Heart left ventricle (tissue), 13 donors: ENCODE data around the gene MITF.

Source experiments
- CTCF ChIP-seq, 12 donors: fragments of 200-600 bp; sonication (generic) in 4 of 12; IDR thresholded peaks; one replicate each; pipeline versions ENCODE4 v1.5.0 to v1.8.0; 2018 to 2022; ENCODE audit warnings: antibody characterized with exemption in 12 of 12, mild to moderate bottlenecking in 5 of 12
- POLR2A ChIP-seq, 2 donors: fragments of 450-650 bp; IDR thresholded peaks; one replicate each; pipeline ENCODE4 v1.6.1; 2017; ENCODE audit warnings: antibody characterized with exemption in 2 of 2, mild to moderate bottlenecking in 2 of 2, moderate library complexity in 2 of 2
- donor health status: ischemic (EF 13 %, LVEDD 7.1; RV severe dilation, severe dysfunction).
- donor health status: DM: no; HTN: yes; CAD: no.
- donor health status: DM: no; HTN: no; CAD: no.
- donor health status: ischemic (EF 25% LVEDD 6.9; RV normal size, moderate dysfunction).
- donor health status: ischemic (EF 25% LVEDD 5.7; RV mildly dilated, moderate dysfunction).
- donor health status: ischemic (EF 35%, LVEDD 5.7; RV mildly dilated, moderate dysfunction).
- donor health status: nonischemic (EF 11% LVEDD 7.7; RV severe dilation, severe dysfunction).
- donor health status: DM: yes; HTN: yes; CAD: no.
- donor health status: PGD.
- donor health status: ischemic (EF 29% LVEDD 5.4; RV normal size, mild dysfunction).
- donor health status: nonischemic (EF 23%, LVEDD 6.1; RV moderate dilation, normal function).

- TF ChIP-seq CTCF (IDR thresholded peaks at IDR 0.05) (no peak), POLR2A (IDR thresholded peaks at IDR 0.05) (no peak)
Observed at GRCh38 chr3:69999140-70000027, 260.1 kb downstream of the MITF start, which contains the start of gene SAMMSON.
